HepG2 (cell line): ENCODE measurements around the gene VWA3A. TPM values are rescaled to one million over a fixed set of nuclear protein-coding genes. Genes with fewer than 3 reads are reported as not detected.
A peak's percentile ranks its signal among the peaks of the same experiment; 100 is the strongest.

Source experiments
- ATAC-seq: fragments of 200-7000 bp; cut with Tn5 transposase; 3 replicates; pipeline ENCODE4 v1.9.1; 2020; ENCODE audit warnings: mild to moderate bottlenecking, moderate library complexity
- BruUV-seq: library from RNA; stranded (reverse); fragments of 400-500 nt; replicated peaks from 2 replicates; lab custom pipeline; 2021; lab: Mats Ljungman, UMichigan
- CTCF ChIA-PET: fragments of 300-600 bp; formaldehyde crosslinking; extraction: SDS; loops from one replicate; lab custom pipeline; 2021; ENCODE audit warnings: low total read pairs, inconsistent platforms, low intra/inter-chr PET ratio; lab: Yijun Ruan, JAX
- POLR2A ChIA-PET: fragments of 350-600 bp; sonication (Branson Sonifier 250); formaldehyde crosslinking; loops from one replicate; lab custom pipeline; 2020; ENCODE audit warnings: antibody characterized with exemption, inconsistent platforms; lab: Yijun Ruan, JAX
- DNase-seq: peaks from one replicate; pipeline ENCODE4 v3.0.0-alpha.2; 2015; ENCODE audit warnings: low spot score
- FAIRE-seq: peaks from 3 replicates; lab custom pipeline; 2011; peaks lifted over from hg19 to GRCh38; lab: Jason Lieb, UNC
- H2AFZ ChIP-seq: one replicate; pipeline ENCODE4 v1.6.1; 2011; ENCODE audit warnings: low read length, inconsistent platforms
- H3K27ac ChIP-seq: fragments of 300-600 bp; 3 replicates; pipeline ENCODE4 v1.8.0; 2011; ENCODE audit warnings: mixed run types, mild to moderate bottlenecking, mixed read lengths, low read length, inconsistent platforms; ENCODE audit not compliant: insufficient read depth; ENCODE audit errors: extremely low read length
- H3K27me3 ChIP-seq, 2 experiments: fragments of 200-600 bp in 1 of 2; 2 replicates in 1 of 2; 3 replicates in 1 of 2; pipeline versions ENCODE4 v1.6.0 to v1.8.0; 2011; ENCODE audit warnings: low read length in 2 of 2, mild to moderate bottlenecking in 2 of 2, moderate library complexity in 2 of 2, inconsistent platforms in 1 of 2; ENCODE audit not compliant: insufficient read depth in 2 of 2, control insufficient read depth in 1 of 2
- H3K36me3 ChIP-seq, 2 experiments: fragments of 200-600 bp in 1 of 2; replicated peaks in 1 of 2; 2 replicates in 1 of 2; 3 replicates in 1 of 2; pipeline versions ENCODE4 v1.5.1 to v1.8.0; 2011; ENCODE audit warnings: low read length in 2 of 2, inconsistent platforms in 1 of 2; ENCODE audit not compliant: insufficient read depth in 2 of 2, control insufficient read depth in 1 of 2
- H3K4me1 ChIP-seq: 2 replicates; pipeline ENCODE4 v1.5.1; 2012; ENCODE audit warnings: low read length, inconsistent platforms; ENCODE audit not compliant: insufficient read depth
- H3K4me2 ChIP-seq: 2 replicates; pipeline ENCODE4 v1.6.0; 2011; ENCODE audit warnings: low read depth, low read length, inconsistent platforms
- H3K4me3 ChIP-seq, 3 experiments: fragments of 200-600 bp in 1 of 3; sonication (generic), shearing (Covaris generic) in 1 of 3; replicated peaks in 1 of 3; 2 replicates each; pipeline ENCODE4 v1.5.1; 2011 to 2016; ENCODE audit warnings: low read length in 3 of 3, inconsistent platforms in 2 of 3, low read depth in 2 of 3, mild to moderate bottlenecking in 2 of 3, control low read depth in 1 of 3, mixed read lengths in 1 of 3; ENCODE audit not compliant: insufficient read depth in 1 of 3
- H3K79me2 ChIP-seq: one replicate; pipeline ENCODE4 v1.6.1; 2011; ENCODE audit warnings: low read length, inconsistent platforms; ENCODE audit not compliant: insufficient read depth
- H3K9ac ChIP-seq: 2 replicates; pipeline ENCODE4 v1.6.0; 2011; ENCODE audit warnings: mild to moderate bottlenecking, low read depth, low read length, inconsistent platforms; ENCODE audit not compliant: insufficient read depth
- H3K9me3 ChIP-seq: 2 replicates; pipeline ENCODE4 v1.5.1; 2012; ENCODE audit warnings: mild to moderate bottlenecking, low read length
- H4K20me1 ChIP-seq: 2 replicates; pipeline ENCODE4 v1.6.0; 2011; ENCODE audit warnings: inconsistent platforms, mild to moderate bottlenecking, low read length, moderate library complexity; ENCODE audit not compliant: insufficient read depth
- NPAS2 ChIP-seq: sonication (generic); formaldehyde crosslinking; IDR thresholded peaks from 2 replicates; pipeline ENCODE4 v1.8.0; 2022; ENCODE audit warnings: mild to moderate bottlenecking, missing genetic modification reagents, borderline replicate concordance
- ZMYM3 ChIP-seq: sonication (generic); formaldehyde crosslinking; IDR thresholded peaks from 2 replicates; pipeline ENCODE4 v1.5.1; 2020; ENCODE audit warnings: mild to moderate bottlenecking, missing genetic modification reagents
- ZNF768 ChIP-seq: sonication (generic); formaldehyde crosslinking; IDR thresholded peaks from 2 replicates; pipeline ENCODE4 v1.4.0; 2020; ENCODE audit warnings: missing genetic modification reagents
- WGBS: methylation state at CpG from one replicate; pipeline ENCODE4 v1.1.6; 2017; ENCODE audit warnings: low lambda C conversion rate; 5-methylcytosine and 5-hydroxymethylcytosine counted together
- in situ Hi-C: cut with HindIII; loops from 2 replicates; pipeline ENCODE4 v1.10.0; 2017; ENCODE audit warnings: low pct_unique_long_range_greater_than_20kb; ENCODE audit not compliant: extremely low pct_ligation_motif_present
- intact Hi-C: fragments of 100-400 bp; cut with micrococcal nuclease; formaldehyde crosslinking; loops from one replicate; pipeline ENCODE4 v1.10.0; 2022; ENCODE audit not compliant: unreplicated experiment
- polyA plus RNA-seq, 8 experiments: library from polyadenylated mRNA; depleted of rRNA in 3 of 8; stranded (reverse) in 7 of 8; unstranded in 1 of 8; fragments of >200 nt; fragmentation: Illumina TruSeq in 4 of 8; extraction: Trizol in 4 of 8; gene quantifications; 2 replicates each; pipeline versions ENCODE4 v1.2.1 to v1.2.3, GENCODE V29; 2011 to 2016; ENCODE audit warnings: low read depth in 4 of 8, missing spikeins in 1 of 8, mixed read lengths in 1 of 8; ENCODE audit not compliant: insufficient read depth in 1 of 8
- total RNA-seq, 5 experiments: library from RNA; depleted of rRNA; stranded (reverse); fragments of >200 nt; fragmentation: Illumina TruSeq; extraction: Trizol; gene quantifications; 2 replicates each; pipeline ENCODE4 v1.2.3, GENCODE V29; 2016; ENCODE audit warnings: low read depth in 1 of 5
- TF ChIP-seq, protein P1 (sequence below): IDR thresholded peaks from 2 replicates; pipeline ENCODE4 v1.6.1; 2012; ENCODE audit warnings: low read length, improper control_type of control experiment
- TF ChIP-seq, protein P2 (sequence below): sonication (generic); formaldehyde crosslinking; IDR thresholded peaks from 2 replicates; pipeline ENCODE4 v1.4.0; 2020; ENCODE audit warnings: missing genetic modification reagents
- TF ChIP-seq, protein P3 (sequence below): sonication (generic); formaldehyde crosslinking; conservative IDR thresholded peaks from 2 replicates; pipeline ENCODE4 v1.4.0; 2020; ENCODE audit warnings: missing genetic modification reagents
- TF ChIP-seq, protein P4 (sequence below): sonication (generic); formaldehyde crosslinking; IDR thresholded peaks from 2 replicates; pipeline ENCODE4 v1.5.1; 2020; ENCODE audit warnings: mild to moderate bottlenecking, missing genetic modification reagents, borderline replicate concordance

VWA3A gene
- total and polyA plus RNA-seq, 2 of the 13 experiments (the other 11 are each of a cell fraction or from before 2014, with no cell fraction given), result 0.03 to 0.07 TPM

DNA sequence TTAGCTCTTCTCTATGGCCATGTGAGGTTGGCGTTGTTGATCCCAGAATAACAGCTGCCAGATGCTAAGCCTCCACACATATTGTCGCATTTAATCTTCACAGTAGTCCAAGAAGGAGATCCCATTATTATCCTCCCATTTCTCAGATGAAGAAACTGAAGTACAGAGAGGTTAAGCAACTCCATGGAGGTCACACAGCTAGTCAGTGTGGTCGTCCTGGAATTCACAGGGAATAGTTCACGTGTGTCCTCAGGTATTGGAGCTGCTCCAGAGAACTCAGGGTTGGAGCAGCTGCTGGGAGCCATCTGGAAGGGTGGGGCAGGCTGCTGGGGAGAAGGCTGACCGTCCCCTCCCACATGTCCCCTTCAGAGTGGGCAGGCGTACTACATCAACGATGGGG lies 89.5 kb downstream of the VWA3A start:
- FAIRE-seq (peak; percentile 34), ATAC-seq (no peak), DNase-seq (no peak)
- ChIA-PET CTCF (no interaction called here), POLR2A (no interaction called here)
- no TSS peak for BruUV-seq
- Histone ChIP-seq H3K36me3 (no peaks in the 10 kb centered on the region), H3K27ac (no peak overlapping the region), H4K20me1 (no peaks in the 10 kb centered on the region), H3K4me3 (no peak overlapping the region), H3K79me2 (no peaks in the 10 kb centered on the region), H3K9ac (no peak overlapping the region), H3K4me2 (no peak overlapping the region), H3K4me1 (peaks cover 7% of the 10 kb centered on the region; the same call in 1 of the 2 replicates), H2AFZ (no peak overlapping the region), H3K27me3 (peaks cover 2 to 13% of the 10 kb centered on the region in 2 experiments; a peak in 3 of 5 replicates), H3K9me3 (no peaks in the 10 kb centered on the region)
- WGBS, result 68% methylated on average over 7 of the region's 7 CpGs
- TF ChIP-seq, protein P1, sequence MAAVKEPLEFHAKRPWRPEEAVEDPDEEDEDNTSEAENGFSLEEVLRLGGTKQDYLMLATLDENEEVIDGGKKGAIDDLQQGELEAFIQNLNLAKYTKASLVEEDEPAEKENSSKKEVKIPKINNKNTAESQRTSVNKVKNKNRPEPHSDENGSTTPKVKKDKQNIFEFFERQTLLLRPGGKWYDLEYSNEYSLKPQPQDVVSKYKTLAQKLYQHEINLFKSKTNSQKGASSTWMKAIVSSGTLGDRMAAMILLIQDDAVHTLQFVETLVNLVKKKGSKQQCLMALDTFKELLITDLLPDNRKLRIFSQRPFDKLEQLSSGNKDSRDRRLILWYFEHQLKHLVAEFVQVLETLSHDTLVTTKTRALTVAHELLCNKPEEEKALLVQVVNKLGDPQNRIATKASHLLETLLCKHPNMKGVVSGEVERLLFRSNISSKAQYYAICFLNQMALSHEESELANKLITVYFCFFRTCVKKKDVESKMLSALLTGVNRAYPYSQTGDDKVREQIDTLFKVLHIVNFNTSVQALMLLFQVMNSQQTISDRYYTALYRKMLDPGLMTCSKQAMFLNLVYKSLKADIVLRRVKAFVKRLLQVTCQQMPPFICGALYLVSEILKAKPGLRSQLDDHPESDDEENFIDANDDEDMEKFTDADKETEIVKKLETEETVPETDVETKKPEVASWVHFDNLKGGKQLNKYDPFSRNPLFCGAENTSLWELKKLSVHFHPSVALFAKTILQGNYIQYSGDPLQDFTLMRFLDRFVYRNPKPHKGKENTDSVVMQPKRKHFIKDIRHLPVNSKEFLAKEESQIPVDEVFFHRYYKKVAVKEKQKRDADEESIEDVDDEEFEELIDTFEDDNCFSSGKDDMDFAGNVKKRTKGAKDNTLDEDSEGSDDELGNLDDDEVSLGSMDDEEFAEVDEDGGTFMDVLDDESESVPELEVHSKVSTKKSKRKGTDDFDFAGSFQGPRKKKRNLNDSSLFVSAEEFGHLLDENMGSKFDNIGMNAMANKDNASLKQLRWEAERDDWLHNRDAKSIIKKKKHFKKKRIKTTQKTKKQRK, result no peak
- peak; percentile 59; the same call in 1 of the 2 replicates for TF ChIP-seq ZMYM3 (CRISPR knock-in tag)
- TF ChIP-seq, protein P2, sequence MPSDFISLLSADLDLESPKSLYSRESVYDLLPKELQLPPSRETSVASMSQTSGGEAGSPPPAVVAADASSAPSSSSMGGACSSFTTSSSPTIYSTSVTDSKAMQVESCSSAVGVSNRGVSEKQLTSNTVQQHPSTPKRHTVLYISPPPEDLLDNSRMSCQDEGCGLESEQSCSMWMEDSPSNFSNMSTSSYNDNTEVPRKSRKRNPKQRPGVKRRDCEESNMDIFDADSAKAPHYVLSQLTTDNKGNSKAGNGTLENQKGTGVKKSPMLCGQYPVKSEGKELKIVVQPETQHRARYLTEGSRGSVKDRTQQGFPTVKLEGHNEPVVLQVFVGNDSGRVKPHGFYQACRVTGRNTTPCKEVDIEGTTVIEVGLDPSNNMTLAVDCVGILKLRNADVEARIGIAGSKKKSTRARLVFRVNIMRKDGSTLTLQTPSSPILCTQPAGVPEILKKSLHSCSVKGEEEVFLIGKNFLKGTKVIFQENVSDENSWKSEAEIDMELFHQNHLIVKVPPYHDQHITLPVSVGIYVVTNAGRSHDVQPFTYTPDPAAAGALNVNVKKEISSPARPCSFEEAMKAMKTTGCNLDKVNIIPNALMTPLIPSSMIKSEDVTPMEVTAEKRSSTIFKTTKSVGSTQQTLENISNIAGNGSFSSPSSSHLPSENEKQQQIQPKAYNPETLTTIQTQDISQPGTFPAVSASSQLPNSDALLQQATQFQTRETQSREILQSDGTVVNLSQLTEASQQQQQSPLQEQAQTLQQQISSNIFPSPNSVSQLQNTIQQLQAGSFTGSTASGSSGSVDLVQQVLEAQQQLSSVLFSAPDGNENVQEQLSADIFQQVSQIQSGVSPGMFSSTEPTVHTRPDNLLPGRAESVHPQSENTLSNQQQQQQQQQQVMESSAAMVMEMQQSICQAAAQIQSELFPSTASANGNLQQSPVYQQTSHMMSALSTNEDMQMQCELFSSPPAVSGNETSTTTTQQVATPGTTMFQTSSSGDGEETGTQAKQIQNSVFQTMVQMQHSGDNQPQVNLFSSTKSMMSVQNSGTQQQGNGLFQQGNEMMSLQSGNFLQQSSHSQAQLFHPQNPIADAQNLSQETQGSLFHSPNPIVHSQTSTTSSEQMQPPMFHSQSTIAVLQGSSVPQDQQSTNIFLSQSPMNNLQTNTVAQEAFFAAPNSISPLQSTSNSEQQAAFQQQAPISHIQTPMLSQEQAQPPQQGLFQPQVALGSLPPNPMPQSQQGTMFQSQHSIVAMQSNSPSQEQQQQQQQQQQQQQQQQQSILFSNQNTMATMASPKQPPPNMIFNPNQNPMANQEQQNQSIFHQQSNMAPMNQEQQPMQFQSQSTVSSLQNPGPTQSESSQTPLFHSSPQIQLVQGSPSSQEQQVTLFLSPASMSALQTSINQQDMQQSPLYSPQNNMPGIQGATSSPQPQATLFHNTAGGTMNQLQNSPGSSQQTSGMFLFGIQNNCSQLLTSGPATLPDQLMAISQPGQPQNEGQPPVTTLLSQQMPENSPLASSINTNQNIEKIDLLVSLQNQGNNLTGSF (CRISPR knock-in tag), result no peak
- TF ChIP-seq, protein P3, sequence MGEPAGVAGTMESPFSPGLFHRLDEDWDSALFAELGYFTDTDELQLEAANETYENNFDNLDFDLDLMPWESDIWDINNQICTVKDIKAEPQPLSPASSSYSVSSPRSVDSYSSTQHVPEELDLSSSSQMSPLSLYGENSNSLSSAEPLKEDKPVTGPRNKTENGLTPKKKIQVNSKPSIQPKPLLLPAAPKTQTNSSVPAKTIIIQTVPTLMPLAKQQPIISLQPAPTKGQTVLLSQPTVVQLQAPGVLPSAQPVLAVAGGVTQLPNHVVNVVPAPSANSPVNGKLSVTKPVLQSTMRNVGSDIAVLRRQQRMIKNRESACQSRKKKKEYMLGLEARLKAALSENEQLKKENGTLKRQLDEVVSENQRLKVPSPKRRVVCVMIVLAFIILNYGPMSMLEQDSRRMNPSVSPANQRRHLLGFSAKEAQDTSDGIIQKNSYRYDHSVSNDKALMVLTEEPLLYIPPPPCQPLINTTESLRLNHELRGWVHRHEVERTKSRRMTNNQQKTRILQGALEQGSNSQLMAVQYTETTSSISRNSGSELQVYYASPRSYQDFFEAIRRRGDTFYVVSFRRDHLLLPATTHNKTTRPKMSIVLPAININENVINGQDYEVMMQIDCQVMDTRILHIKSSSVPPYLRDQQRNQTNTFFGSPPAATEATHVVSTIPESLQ, result no peak
- TF ChIP-seq NPAS2 (CRISPR knock-in tag), result 0 out of 2 replicates have a peak, but pooled peaks have one; percentile 2
- peak; percentile 90 for TF ChIP-seq ZNF768 (CRISPR knock-in tag)
- TF ChIP-seq, protein P4, sequence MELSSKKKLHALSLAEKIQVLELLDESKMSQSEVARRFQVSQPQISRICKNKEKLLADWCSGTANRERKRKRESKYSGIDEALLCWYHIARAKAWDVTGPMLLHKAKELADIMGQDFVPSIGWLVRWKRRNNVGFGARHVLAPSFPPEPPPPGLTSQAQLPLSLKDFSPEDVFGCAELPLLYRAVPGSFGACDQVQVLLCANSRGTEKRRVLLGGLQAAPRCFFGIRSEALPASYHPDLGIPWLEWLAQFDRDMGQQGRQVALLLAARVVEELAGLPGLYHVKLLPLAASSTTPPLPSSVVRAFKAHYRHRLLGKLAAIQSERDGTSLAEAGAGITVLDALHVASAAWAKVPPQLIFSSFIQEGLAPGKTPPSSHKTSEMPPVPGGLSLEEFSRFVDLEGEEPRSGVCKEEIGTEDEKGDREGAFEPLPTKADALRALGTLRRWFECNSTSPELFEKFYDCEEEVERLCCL (CRISPR knock-in tag), result no peak
- intact Hi-C loops (no loop called here), in situ Hi-C loops (no loop called here)
